ENCODE data around the gene POU2F1.
"Not testable (repeated sequence)": the region's sequence is repeated elsewhere in the genome, so short reads cannot be mapped to it uniquely, and the experiment has no call there.

POU2F1 gene

GRCh38 chr1:167233373-167233772 lies 12.7 kb downstream of the POU2F1 start:
- DNase-seq = no peak

DNA sequence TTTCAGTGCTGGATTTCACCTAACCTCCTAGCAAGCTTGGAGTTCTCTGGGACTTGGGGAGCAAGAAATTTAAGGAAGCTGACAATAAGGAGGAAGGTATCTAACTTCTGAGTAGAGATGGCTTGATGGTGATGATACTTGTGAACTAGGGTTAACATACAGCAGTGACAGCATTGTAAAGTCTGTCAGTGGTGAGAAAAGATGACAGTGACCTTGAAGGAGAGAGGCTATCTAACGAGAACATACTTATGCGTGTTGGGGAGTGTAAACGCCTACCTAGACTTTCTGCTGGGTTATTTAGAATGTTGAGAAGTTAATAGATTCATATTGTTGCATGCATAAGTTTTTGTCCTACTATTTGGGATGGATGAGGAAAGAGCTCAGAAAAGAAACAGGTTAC lies 16.3 kb downstream of the POU2F1 start:
- no peak for DNase-seq

DNA sequence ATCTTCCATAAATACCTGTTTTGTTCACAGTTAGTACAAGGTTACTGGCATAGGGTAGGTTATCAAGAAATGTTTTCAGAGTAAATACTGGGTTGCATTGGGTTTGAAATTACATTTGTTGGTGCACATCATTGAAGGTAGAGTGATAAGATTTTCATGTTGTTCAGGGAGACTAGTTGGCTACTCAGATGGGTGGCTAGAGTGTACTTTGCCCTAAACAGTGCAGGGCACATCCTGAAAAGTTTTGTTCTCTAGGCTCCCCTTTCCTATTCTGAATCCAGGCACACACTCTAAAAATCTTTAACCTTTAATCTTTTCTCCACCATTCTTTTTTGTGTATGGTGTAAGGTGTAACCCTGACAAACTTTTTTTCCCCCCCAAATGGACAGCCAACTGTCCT lies 18.0 kb downstream of the POU2F1 start:
- DNase-seq = no peak

DNA sequence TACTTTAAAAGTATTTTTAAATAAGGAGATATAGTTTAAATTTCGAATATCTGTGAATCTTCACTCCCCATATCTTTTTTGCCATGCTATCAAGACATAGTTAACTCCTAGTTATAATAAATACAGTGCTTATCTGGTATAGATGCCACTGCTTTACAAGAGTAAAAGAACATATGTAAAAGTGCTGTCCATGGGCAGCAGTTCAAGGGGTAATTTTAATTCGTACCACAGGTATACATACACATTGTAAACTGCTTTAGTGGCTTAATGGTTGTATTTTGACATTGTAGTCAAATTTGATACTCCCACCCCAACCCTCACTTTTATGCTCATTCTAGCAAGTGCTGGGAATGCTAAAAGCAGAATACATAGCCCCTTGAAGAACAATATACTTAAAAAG lies 18.6 kb downstream of the POU2F1 start:
- no peak for DNase-seq

DNA sequence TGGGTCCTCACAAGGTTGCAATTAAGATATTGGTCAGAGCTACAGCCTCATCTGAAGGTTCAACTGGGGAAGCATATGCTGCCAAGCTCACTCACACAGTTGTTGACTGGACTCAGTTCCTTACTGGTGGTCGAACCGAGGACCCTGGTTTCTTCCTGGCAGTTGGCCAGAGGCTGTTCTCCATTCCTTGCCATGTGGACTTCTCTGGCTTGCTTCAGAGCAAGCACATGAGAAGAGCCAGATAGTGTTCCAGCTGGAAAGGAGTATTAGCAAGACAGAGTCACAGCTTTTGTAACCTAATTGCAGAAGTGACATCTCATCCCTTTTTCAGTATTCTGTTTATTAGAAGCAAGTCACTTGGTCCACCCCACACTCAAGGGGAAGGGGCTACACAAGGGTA lies 23.6 kb downstream of the POU2F1 start:
- no peak for DNase-seq

DNA sequence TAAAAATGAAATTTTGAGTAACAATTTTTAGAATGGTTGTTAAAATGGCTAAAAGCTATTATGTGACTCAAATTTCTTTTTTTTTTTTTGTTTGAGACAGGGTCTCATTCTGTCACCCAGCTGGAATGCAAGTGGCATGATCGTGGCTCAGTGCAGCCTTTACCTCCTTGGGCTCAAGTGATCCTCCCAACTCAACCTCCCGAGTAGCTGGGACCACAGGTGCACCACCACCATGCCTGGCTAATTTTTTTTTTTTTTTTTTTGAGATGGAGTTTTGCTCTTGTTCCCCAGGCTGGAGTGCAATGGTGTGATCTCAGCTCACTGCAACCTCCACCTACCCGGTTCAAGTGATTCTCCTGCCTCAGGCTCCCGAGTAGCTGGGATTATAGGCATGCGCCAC lies 24.5 kb downstream of the POU2F1 start:
- not testable (repeated sequence) for DNase-seq

- no peak for DNase-seq
These were observed 26.3 kb downstream of the POU2F1 start for GRCh38 chr1:167246971-167247370.

DNA sequence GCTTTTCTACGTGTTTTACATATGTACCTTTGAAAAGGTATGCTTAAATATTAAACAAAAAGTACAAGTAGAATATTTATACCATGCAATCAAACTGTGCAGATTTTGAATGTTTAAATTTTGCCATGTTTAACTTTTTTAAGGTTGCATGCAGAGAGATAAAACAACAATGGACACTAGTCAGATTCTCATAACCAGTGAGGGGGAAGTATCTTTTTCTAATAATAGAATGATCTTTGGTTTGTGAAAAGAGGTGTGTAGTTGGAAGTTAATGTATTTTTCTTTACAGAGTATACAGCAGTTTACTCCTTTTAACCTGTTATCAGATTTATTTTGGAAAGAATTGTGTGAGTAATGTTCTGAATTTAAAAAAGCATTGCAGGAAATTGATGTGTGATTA lies 27.1 kb downstream of the POU2F1 start:
- DNase-seq = no peak

GRCh38 chr1:167248707-167249642 lies 28.3 kb downstream of the POU2F1 start:
- no peak for DNase-seq

- no peak for DNase-seq
These were observed 29.0 kb downstream of the POU2F1 start for GRCh38 chr1:167249702-167250101.

GRCh38 chr1:167250482-167250881 lies 29.8 kb downstream of the POU2F1 start:
- no peak for DNase-seq

DNA sequence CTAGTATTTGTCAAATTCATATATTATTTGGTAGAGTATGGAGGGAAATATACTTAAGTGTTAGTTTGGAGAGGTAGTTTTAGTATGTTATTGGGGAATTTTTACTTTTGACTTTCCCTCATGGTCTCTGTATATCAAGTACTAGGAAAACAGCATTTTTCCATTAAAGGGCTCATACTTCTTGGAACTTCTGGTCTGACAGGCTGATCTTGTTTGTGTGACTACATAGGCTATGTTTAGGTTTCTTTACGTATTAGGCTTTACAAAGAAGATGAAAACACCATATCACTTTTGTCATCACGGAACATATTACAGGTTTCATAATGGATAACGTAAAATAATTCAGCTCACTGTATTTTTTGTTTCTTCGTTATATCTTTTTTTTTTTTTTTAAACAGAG lies 30.8 kb downstream of the POU2F1 start:
- no peak for DNase-seq

DNA sequence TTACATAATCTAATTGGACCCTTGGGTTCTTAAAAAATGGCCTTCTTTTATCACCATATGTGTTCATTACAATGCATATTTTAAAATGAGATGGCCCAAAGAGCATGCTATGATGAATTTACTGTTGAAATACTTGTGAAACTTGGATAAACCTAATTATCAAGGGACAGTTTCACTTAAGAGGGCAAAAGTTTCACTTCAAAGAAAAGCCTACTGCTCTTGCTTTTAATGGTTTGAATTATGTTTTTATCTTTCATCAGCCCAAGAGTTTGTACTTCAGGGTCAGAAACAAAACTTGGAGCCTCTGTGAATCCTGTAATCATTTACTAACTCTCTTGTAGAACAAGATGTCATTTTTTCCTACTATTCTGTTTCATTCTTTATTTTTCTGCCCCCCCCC lies 32.3 kb downstream of the POU2F1 start:
- DNase-seq = no peak

DNA sequence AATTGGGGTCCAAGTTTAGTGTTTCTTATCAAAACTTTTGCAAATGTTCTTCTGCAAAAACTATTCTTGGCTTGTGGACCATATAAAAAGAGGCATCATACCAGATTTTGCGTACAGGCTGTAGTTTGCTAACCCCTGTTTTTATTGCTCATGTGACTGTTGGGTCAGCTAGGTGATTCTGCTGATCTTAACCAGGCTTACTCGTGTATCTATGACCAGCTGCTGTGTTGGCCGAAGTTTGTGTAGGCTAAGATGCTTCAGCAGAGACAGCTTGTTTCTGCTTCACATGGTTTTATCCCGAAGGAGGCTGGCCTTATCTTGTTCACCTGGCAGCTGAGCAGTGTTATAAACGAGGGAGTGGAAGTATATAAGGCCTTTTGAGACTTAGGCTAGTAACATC lies 38.2 kb downstream of the POU2F1 start:
- no peak for DNase-seq

- peak; percentile 31 for DNase-seq
These were observed 42.1 kb downstream of the POU2F1 start for GRCh38 chr1:167262836-167263235.

- no peak for DNase-seq
These were observed 42.7 kb downstream of the POU2F1 start for GRCh38 chr1:167263344-167263743.

DNA sequence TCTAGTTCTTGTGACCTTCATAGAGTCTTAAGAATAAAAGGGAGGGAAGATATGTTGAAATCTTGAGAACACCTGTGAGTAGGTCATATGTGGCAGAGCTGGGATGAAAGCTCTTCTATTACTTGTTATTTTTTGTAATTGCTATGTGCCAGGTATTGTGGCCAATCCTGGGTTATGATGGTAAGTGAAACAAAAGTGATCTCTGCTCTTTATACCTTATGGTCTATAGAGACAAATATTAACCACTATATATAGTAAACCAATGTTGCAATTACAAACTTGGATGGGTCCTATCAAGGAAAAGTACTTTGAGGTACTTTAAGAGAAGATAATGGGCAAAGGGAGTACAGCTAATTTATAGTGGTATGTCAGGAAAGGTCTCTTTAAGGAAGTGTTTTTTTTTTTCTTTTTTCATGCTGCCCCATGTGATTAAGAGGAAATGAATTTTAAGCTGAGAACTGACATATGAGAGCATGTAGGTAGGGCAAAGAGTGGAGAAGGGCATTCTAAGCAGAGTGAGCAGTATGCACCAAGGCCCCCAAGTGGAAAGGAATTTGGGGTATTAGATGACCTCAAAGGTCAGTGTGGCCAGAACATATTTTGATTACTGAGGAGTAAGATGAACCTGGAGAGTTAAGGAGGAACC lies 43.3 kb downstream of the POU2F1 start:
- no peak for DNase-seq

GRCh38 chr1:167266965-167267364 lies 46.3 kb downstream of the POU2F1 start:
- no peak for DNase-seq

- no peak for DNase-seq
These were observed 47.7 kb downstream of the POU2F1 start for GRCh38 chr1:167268347-167268787.

DNA sequence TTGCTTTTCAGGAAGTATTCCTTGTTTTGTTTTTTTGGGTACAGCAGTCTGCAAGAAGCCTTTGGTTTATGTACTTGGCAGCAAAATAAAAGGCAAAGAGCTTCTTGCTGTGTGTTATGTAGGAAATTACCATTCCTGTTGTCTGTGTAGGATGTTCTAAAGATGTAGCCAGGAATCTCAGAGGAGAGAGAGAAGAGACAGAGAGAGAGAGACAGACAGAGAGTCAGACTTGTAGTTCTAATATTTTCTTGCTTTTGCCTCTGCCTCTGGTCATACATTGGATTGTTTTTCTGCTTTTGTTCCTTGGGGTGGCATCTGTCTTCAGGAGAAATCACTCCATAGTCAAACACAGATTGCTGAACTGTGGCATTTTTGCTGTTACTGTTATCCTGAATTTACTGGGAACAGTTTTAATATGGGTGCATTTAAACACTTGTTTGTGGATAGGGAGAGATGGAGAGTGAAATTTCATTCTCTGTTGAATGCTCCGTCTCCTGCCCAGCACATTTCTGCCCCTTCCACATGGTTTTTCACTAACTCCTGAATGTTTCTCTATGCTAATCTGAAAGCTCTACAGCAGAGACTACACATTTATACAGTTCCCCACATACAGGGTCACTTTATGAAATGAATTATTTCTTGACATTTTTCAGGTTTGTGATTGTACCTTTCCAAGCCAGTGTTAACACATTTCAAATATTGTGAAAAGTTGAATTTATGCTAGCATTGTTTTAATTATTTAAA lies 49.8 kb downstream of the POU2F1 start:
- no peak for DNase-seq

DNA sequence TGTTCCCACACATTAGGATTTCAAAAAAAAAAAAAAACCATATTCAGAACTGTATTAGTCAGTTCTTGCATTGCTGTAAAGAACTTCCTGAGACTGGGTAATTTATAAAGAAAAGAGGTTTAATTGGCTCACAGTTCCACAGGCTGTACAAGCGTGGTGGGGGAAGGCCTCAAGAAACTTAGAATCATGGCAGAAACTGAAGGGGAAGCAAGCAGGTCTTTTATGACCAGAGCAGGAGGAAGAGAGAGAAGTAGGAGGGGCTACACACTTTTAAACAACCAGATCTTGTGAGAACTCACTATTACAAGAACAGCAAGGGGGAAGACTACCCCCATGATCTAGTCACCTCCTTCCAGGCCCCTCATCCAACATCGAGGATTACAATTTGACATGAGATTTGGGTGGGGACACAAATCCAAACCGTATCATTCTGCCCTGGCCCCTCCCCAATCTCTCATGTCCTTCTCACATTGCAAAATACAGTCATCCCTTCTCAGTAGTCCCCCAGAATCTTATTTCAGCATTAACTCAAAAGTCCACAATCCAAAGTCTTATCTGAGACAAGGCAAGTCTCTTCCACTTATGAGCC lies 51.8 kb downstream of the POU2F1 start:
- DNase-seq = no peak

DNA sequence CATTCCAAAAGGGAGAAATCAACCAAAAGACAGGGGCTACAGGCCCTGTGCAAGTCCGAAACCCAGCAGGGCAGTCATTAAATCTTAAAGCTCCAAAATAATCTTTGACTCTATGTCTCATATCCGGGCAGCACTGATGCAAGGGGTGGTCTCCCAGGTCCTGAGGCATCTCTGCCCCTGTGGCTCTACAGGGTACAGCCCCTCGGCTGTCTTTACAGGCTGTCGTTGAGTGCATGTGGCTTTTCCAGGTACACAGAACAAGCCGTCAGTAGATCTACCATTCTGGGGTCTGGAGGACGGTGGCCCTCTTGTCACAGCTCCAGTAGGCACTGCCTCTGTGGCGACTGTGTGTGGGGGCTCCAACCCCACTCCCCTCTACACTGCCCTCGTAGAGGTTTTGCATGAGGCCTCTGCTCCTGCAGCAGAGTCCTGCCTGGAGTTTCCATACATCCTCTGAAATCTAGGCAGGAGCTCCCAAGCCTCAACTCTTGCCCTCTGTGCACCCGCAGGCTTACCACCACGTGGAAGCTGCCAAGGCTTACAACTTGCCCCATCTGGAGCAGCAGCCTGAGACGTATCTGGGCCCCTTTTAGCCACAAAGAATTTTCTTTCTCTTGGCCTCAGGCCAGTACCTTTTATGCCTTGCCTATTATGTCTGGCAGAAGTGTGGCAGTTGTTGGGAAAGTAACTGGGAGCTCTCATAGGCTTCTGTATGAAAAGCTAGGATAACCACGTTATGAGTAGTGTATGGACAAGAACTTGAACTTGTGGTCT lies 52.5 kb downstream of the POU2F1 start:
- DNase-seq = peak; percentile 71
